Heart left ventricle (tissue), 13 donors: ENCODE measurements around the gene MRPL24.

ENCODE experiments used
- POLR2A ChIP-seq, 2 donors: fragments of 450-650 bp; IDR thresholded peaks; one replicate each; pipeline ENCODE4 v1.6.1; 2017; ENCODE audit warnings: antibody characterized with exemption in 2 of 2, mild to moderate bottlenecking in 2 of 2, moderate library complexity in 2 of 2
- TF ChIP-seq, protein P1 (sequence below), 12 donors: fragments of 200-600 bp; sonication (generic) in 4 of 12; IDR thresholded peaks; one replicate each; pipeline versions ENCODE4 v1.5.0 to v1.8.0; 2018 to 2022; ENCODE audit warnings: antibody characterized with exemption in 12 of 12, mild to moderate bottlenecking in 5 of 12
- donor health status: ischemic (EF 13 %, LVEDD 7.1; RV severe dilation, severe dysfunction).
- donor health status: DM: no; HTN: yes; CAD: no.
- donor health status: DM: no; HTN: no; CAD: no.
- donor health status: ischemic (EF 25% LVEDD 6.9; RV normal size, moderate dysfunction).
- donor health status: ischemic (EF 25% LVEDD 5.7; RV mildly dilated, moderate dysfunction).
- donor health status: ischemic (EF 35%, LVEDD 5.7; RV mildly dilated, moderate dysfunction).
- donor health status: nonischemic (EF 11% LVEDD 7.7; RV severe dilation, severe dysfunction).
- donor health status: DM: yes; HTN: yes; CAD: no.
- donor health status: PGD.
- donor health status: ischemic (EF 29% LVEDD 5.4; RV normal size, mild dysfunction).
- donor health status: nonischemic (EF 23%, LVEDD 6.1; RV moderate dilation, normal function).

- TF ChIP-seq, protein P1, sequence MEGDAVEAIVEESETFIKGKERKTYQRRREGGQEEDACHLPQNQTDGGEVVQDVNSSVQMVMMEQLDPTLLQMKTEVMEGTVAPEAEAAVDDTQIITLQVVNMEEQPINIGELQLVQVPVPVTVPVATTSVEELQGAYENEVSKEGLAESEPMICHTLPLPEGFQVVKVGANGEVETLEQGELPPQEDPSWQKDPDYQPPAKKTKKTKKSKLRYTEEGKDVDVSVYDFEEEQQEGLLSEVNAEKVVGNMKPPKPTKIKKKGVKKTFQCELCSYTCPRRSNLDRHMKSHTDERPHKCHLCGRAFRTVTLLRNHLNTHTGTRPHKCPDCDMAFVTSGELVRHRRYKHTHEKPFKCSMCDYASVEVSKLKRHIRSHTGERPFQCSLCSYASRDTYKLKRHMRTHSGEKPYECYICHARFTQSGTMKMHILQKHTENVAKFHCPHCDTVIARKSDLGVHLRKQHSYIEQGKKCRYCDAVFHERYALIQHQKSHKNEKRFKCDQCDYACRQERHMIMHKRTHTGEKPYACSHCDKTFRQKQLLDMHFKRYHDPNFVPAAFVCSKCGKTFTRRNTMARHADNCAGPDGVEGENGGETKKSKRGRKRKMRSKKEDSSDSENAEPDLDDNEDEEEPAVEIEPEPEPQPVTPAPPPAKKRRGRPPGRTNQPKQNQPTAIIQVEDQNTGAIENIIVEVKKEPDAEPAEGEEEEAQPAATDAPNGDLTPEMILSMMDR (IDR thresholded peaks at IDR 0.05), result no peak
- TF ChIP-seq POLR2A (IDR thresholded peaks at IDR 0.05), result no peak
Measured at GRCh38 chr1:156697481-156697880, 43.4 kb downstream of the MRPL24 start.
